GM19351 (cell line): ENCODE data around the gene RFC5.
"Not testable (repeated sequence)": the region's sequence is repeated elsewhere in the genome, so short reads cannot be mapped to it uniquely, and the experiment has no call there.

ENCODE experiments used
- ATAC-seq: cut with Tn5 transposase; IDR thresholded peaks from one replicate; pipeline ENCODE4 v1.9.1; 2021; ENCODE audit warnings: mild to moderate bottlenecking, moderate library complexity; ENCODE audit not compliant: unreplicated experiment

Gene RFC5

GRCh38 chr12:118015306-118015705 is 1.2 kb upstream of the RFC5 start:
- no peak for ATAC-seq

GRCh38 chr12:118015944-118016343 is 559 bp upstream of the RFC5 start:
- no peak for ATAC-seq

DNA sequence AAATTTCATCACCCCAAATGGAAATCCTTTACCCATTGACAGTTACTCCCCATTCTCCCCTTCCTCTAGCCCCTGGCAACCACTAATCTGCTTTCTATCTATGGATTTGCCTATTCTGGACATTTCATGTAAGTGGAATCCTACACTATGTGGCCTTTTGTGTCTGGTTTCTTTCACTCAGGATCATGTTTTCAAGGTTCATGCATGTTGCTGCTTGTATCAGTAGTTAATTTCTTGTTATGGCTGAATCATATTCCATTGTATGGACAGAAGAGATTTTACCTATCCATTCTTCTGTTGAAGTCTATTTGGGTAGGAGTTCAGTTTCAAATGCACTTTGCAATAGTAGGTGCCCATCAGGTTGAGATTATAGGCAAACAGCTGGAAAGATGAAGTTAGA is 1.4 kb downstream of the RFC5 start:
- ATAC-seq, result no peak

DNA sequence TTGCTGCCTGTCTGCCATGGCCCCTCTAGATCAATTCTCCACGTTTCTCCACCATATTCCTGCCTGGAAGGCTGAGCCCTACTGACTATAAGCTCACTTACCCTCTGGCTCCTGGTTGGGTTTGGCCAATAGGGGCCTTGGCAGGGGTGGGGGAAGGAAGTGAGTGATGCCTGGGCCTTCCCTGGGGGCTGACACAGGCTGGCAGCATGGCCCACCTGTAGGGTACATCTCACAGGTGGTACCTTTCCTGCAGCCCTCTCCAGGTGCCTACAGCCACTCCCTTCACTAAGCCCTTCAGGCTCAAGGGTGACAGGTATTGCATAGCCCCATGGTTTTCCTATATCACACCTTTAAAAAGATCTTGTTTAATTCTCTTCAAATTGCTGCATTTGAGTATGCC is 3.5 kb downstream of the RFC5 start:
- ATAC-seq, result no peak

DNA sequence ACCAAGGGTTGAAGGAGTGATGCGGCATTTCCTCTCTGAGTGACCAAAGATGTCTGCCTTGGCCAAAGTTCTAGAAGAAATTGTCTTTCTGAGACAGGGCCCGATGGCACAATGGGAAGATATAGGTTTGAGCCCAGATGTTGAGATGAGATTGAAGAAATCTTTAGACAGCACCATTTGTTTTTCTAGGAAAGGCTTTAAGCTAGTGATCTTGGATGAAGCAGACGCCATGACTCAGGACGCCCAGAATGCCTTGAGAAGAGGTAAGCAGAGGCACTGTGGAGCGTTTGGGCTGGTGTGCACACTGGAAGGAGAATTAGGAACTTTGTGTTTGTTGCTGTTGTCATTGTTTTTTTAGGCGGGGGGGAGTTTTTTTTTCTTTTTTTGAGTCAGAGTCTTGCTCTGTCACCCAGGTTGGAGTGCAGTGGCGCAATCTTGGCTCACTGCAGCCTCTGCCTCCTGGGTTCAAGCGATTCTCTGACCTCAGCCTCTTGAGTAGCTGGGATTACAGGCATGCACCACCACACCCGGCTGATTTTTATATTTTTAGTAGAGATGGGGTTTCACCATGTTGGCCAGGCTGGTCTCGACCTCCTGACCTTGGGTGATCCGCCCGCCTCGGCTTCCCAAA is 5.7 kb downstream of the RFC5 start:
- ATAC-seq, result not testable (repeated sequence)

GRCh38 chr12:118022728-118023109 is 6.2 kb downstream of the RFC5 start:
- ATAC-seq, result no peak

GRCh38 chr12:118023301-118023860 is 6.9 kb downstream of the RFC5 start:
- no peak for ATAC-seq

GRCh38 chr12:118025168-118025567 is 8.7 kb downstream of the RFC5 start:
- ATAC-seq, result no peak

DNA sequence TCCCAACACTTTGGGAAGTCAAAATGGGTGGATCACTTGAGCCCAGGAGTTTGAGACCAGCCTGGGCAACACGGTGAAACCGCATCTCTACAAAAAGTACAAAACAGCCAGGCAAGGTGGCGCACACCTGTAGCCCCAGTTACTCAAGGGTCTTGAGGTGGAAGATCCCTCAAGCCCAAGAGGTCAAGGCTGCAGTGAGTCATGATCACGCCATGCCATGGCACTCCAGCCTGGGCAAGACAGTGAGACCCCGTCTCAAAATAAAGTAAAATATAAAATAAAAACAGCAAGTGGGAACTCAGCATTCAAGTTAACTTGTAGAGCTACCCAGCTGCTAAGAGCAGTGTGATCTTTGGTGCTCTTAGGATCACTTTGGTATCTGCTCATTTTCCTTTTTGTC is 12.7 kb downstream of the RFC5 start:
- no peak for ATAC-seq

DNA sequence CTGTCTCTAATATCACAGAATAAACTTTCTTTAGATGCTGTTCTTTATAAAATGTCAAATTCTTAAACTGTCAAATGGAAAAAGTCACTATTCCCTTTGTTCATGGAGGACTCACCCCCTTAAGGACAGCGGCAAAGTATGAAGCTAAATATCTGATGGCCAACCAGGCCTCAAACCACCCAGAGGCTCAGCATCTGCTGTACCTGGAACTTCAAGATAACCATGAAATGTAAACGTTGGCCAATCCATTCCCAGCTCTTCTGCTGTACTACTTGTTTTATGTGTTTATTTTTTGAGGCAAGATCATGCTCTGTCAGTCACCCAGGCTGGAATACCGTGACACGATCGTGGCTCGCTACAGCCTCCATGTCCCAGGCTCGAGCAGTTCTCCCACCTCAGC is 15.7 kb downstream of the RFC5 start:
- ATAC-seq, result no peak

- no peak for ATAC-seq
Measured at GRCh38 chr12:118033323-118033722, 16.8 kb downstream of the RFC5 start.

DNA sequence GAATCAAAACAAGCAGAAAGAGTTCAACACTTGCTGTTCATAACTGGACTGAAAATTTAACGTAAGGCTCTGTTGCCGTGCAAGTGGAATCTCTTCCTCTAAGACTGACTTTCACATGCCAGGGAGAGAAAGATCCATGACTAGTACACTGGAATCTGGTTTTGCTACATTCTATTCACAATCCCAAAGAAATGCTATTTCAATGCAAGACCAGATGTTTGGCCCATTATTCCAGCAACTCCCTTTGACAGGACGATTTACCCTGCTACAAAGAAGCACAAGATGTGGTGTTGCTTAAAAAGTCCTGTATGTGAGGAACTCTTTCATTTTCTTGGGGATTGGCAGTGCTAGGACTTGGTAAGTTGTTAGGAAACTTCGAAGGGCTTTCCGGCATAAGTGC is 17.4 kb downstream of the RFC5 start:
- no peak for ATAC-seq

DNA sequence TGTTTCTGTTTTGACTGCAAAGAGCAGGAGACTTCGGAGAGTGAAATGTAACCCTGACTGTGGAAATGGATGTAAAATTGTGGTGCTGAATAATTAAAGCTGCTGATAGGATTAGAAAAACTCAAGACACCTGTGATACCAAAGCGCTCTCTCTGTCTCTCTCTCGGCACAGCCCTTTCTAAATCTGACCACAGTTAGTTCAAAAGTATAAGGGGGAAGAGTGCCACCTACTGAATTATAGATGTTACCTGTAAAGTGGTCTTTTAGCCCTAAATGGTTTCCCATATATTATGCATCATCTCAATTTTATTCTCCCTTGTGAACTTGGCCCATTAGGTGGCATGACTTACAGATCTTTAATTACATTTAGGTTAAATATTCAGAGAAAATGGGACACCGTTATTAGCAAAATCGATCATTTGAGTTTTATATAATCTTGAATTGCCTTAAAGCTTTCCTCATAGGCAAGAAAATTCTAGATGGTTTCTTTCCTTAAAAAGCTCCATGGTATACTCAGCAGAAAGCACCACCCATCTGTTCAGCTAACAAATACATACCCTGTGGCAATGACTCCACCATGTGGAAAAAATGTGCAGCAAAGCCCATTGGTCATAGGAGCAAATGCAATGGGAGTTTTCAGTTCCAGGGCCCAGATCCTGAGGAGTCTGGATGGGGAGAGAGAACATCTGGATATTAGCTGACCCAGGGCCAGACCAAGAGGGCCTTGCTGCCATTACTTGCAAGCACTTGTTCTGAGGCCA is 18.1 kb downstream of the RFC5 start:
- no peak for ATAC-seq

DNA sequence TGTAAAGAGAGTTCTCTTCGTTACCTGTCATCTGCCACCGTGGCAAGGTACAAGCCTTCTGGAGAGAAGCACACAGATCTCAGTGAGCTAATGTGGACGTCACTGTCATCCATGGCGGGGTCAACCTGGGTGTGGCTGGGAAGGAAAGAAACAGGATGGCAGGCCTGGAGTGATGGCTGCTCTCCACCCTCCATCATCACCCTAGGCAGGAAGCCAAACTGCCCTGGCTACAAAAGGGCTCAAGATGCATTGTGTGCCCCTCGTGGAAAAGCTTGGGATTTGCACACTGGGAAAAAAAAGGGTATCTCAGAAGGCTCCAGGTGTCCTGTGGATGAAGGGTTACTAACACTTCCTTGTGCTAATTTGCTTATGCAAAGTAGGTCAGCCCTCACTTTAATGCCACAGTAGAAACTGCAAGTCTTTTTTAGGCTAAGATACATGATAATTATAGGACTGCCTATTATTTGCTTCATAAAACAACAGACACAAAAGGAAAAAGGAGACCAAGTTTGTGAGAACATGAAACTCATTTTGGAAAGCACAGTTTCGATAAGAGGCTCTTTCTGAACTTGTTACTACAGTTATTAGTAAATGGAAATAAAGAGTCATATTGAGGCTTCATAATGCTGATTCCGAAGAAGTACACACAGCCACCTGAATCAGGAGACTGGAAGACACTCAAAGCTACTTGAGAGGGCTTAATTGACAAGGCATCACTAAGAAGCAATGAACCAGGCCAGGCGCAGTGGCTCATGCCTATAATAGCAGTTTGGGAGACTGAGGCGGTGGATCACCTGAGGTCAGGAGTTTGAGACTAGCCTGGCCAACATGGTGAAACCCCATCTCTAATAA is 18.9 kb downstream of the RFC5 start:
- peak; percentile 93 for ATAC-seq

- ATAC-seq, result no peak
Measured at GRCh38 chr12:118036672-118037411, 20.3 kb downstream of the RFC5 start.

DNA sequence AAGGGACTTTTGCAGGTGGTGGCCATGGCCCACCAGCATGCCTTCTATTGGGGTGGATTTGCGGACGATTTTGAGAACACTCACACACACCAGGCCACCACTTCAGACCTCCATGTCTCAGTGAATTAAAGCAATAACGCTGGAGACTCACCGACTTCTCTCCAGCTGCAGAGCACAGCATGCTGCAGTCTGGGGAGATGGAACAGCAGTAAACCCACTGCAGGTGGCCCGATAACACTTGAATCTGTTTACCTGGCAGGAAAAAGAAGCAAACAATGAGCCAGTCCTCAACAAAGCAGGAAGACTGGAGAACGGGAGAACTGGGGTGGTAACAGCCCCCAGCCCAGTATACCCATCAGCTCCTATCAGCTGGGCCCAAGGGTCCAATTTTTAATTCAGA is 21.6 kb downstream of the RFC5 start:
- no peak for ATAC-seq

- ATAC-seq, result no peak
Measured at GRCh38 chr12:118042091-118042490, 25.6 kb downstream of the RFC5 start.

- no peak for ATAC-seq
Measured at GRCh38 chr12:118044075-118044474, 27.6 kb downstream of the RFC5 start.

- no peak for ATAC-seq
Measured at GRCh38 chr12:118044577-118044976, 28.1 kb downstream of the RFC5 start.

DNA sequence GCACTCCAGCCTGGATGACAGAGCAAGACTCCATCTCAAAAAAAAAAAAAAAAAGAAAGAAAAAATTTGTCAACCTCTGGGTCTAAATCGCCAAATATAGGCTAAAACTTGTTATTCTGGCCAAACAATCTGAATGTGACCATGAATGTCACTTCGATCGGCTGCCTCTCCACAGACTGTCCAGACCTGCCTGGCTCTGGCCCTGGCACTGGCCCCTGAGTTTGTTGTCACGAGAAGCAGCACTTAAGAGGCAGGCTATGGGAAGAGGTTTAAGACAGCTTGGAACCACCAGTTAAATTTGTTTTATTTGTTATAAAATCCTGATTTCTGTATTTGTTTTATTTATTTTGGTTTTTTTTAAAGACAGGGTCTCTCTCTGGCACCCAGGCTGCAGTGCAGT is 29.9 kb downstream of the RFC5 start:
- ATAC-seq, result no peak
